Neural cell (in vitro differentiated cells): Measurements from ENCODE around the gene PRKCE.

ENCODE experiments used
- EP300 ChIP-seq: fragments of 450-650 bp; conservative IDR thresholded peaks from 2 replicates; pipeline ENCODE4 v1.6.1; 2014; ENCODE audit warnings: antibody characterized with exemption, mild to moderate bottlenecking, moderate library complexity; ENCODE audit not compliant: poor library complexity, severe bottlenecking
- EZH2 ChIP-seq: fragments of 200-600, 300-800 bp; shearing (Covaris generic), sonication (generic); IDR thresholded peaks from 2 replicates; pipeline ENCODE4 v1.6.1; 2014; ENCODE audit warnings: antibody characterized with exemption, low read length, borderline replicate concordance, mild to moderate bottlenecking; ENCODE audit not compliant: insufficient read depth, poor library complexity, severe bottlenecking
- MXI1 ChIP-seq: fragments of 450-650 bp; conservative IDR thresholded peaks from 2 replicates; pipeline ENCODE4 v1.6.1; 2014; ENCODE audit warnings: antibody characterized with exemption, mild to moderate bottlenecking; ENCODE audit not compliant: poor library complexity, severe bottlenecking
- POLR2AphosphoS5 ChIP-seq: IDR thresholded peaks from 2 replicates; pipeline ENCODE4 v1.6.1; 2012
- RAD21 ChIP-seq: fragments of 450-650 bp; conservative IDR thresholded peaks from 2 replicates; pipeline ENCODE4 v1.6.1; 2014; ENCODE audit warnings: antibody characterized with exemption, mild to moderate bottlenecking, moderate library complexity
- SMC3 ChIP-seq: fragments of 450-650 bp; conservative IDR thresholded peaks from 2 replicates; pipeline ENCODE4 v1.6.1; 2014; ENCODE audit warnings: antibody characterized with exemption, mild to moderate bottlenecking, moderate library complexity; ENCODE audit not compliant: poor library complexity
- TAF1 ChIP-seq: IDR thresholded peaks from 2 replicates; pipeline ENCODE4 v1.6.1; 2012; ENCODE audit warnings: low read depth
- TF ChIP-seq, protein P1 (sequence below): fragments of 450-650 bp; IDR thresholded peaks from 2 replicates; pipeline ENCODE4 v1.5.1; 2014; ENCODE audit warnings: antibody characterized with exemption, mild to moderate bottlenecking, moderate library complexity; ENCODE audit not compliant: poor library complexity, severe bottlenecking
- TF ChIP-seq, protein P2 (sequence below): IDR thresholded peaks from 2 replicates; pipeline ENCODE4 v1.6.1; 2012; ENCODE audit warnings: borderline replicate concordance

DNA sequence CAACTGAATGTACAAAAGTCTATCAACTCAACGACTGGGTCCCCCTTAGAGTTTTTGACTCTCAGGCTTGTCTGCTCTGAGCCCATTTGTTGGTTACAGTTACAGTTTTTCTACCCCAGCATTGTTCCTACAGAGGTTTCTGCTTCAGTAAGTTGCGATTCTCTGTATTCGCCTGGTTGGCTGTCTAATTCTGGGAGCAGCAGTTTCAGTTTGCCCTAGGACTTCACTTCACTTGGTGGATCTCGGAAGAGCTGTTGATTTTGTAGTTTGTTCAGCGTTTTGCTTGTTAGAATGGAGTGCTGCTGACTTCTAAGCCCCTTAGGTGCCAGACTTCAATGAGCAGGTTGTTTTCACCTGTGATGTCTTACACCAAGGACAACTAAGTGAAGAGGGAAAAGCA is 349.2 kb downstream of the PRKCE start:
- TF ChIP-seq EZH2 (no peak), POLR2AphosphoS5 (no peak), SMC3 (no peak), EP300 (no peak), TAF1 (no peak), RAD21 (no peak), MXI1 (no peak)
- TF ChIP-seq, protein P1, sequence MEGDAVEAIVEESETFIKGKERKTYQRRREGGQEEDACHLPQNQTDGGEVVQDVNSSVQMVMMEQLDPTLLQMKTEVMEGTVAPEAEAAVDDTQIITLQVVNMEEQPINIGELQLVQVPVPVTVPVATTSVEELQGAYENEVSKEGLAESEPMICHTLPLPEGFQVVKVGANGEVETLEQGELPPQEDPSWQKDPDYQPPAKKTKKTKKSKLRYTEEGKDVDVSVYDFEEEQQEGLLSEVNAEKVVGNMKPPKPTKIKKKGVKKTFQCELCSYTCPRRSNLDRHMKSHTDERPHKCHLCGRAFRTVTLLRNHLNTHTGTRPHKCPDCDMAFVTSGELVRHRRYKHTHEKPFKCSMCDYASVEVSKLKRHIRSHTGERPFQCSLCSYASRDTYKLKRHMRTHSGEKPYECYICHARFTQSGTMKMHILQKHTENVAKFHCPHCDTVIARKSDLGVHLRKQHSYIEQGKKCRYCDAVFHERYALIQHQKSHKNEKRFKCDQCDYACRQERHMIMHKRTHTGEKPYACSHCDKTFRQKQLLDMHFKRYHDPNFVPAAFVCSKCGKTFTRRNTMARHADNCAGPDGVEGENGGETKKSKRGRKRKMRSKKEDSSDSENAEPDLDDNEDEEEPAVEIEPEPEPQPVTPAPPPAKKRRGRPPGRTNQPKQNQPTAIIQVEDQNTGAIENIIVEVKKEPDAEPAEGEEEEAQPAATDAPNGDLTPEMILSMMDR, result no peak
- TF ChIP-seq, protein P2, sequence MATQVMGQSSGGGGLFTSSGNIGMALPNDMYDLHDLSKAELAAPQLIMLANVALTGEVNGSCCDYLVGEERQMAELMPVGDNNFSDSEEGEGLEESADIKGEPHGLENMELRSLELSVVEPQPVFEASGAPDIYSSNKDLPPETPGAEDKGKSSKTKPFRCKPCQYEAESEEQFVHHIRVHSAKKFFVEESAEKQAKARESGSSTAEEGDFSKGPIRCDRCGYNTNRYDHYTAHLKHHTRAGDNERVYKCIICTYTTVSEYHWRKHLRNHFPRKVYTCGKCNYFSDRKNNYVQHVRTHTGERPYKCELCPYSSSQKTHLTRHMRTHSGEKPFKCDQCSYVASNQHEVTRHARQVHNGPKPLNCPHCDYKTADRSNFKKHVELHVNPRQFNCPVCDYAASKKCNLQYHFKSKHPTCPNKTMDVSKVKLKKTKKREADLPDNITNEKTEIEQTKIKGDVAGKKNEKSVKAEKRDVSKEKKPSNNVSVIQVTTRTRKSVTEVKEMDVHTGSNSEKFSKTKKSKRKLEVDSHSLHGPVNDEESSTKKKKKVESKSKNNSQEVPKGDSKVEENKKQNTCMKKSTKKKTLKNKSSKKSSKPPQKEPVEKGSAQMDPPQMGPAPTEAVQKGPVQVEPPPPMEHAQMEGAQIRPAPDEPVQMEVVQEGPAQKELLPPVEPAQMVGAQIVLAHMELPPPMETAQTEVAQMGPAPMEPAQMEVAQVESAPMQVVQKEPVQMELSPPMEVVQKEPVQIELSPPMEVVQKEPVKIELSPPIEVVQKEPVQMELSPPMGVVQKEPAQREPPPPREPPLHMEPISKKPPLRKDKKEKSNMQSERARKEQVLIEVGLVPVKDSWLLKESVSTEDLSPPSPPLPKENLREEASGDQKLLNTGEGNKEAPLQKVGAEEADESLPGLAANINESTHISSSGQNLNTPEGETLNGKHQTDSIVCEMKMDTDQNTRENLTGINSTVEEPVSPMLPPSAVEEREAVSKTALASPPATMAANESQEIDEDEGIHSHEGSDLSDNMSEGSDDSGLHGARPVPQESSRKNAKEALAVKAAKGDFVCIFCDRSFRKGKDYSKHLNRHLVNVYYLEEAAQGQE, result no peak
